HS-27A (cell line): ENCODE measurements around the gene CRYBG1.

ENCODE experiments used
- DNase-seq: peaks from one replicate; pipeline ENCODE4 v3.0.0-alpha.2; 2012; ENCODE audit warnings: low read depth, missing footprints

The CRYBG1 gene

DNA sequence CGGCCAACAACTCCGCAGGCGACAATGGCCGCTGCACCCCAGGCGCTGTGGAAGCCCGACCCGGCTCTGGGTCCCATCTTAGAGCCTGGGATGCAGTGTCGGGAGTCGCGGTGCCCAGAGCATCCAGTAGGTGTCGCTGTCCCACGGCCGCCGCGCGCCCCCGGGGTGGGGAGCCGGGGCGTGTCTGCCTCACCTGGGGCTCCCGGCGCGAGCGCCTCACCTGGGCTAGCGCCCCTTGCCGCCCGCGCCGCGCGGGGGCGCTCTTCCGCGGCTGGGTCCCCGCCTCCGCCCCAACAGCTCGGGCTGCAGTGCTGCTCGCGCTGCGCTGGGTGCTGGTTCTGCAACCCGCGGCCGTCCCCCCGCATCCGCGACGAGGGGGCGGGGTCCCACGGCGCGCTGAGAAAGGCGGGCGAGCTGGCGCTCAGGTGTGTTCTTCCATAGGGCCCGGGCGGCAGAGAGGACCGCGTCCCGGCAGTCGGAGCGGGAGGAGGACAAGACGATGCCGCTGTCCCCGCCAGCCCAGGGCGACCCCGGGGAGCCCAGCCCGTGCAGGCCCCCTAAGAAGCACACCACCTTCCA lies at the start of gene CRYBG1:
TSS of gene CRYBG1 (plus strand) at position 308 of the 579 bp plus-strand sequence. CDS start at position 500, 192 bp downstream.
- DNase-seq, result no peak

DNA sequence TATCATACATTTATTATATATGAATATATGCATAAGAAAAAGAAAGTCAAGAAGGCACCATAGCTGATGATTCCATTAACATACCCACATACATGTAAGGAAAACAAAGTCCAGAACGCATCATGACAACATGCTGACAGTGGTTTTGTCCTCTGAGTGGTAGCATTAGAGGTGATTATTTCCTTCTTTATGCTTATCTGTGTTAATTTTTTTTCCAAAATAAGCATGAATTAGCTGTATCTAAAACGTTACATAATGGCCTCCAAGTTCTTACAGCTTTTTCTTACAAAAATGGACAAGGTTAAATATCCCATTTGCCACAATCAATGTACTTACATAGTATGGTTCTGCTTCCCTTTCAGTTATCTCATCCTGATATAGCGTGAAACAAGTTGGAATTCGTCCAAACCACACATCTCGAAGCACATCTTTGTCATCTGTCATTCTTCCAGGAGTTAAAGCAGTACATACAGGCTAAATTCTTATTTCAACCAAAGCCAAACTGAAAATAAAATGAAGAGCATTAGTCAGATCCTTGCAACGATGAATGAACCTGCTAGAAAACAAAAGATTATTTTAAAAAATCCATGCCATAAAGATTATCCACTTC lies 44.6 kb upstream of the CRYBG1 start:
- DNase-seq, result no peak

DNA sequence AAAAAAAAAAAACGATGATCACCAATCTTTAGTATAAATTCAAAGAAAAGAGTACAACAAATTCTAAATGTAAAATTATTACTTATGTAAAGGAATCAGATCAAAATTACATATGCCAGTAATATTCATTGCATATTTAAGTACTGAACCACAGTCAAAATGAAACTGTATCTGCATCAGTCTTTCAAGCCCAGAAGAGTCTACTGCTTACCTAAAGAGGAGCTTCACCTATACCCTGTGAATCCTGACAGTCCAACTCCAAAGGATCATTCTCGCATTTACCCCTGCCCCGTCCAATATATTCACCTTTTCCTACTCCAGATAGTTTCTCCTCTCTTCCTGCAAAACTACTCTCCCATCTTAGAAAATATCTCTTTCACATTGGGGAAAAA lies 44.1 kb upstream of the CRYBG1 start:
- DNase-seq, result no peak

DNA sequence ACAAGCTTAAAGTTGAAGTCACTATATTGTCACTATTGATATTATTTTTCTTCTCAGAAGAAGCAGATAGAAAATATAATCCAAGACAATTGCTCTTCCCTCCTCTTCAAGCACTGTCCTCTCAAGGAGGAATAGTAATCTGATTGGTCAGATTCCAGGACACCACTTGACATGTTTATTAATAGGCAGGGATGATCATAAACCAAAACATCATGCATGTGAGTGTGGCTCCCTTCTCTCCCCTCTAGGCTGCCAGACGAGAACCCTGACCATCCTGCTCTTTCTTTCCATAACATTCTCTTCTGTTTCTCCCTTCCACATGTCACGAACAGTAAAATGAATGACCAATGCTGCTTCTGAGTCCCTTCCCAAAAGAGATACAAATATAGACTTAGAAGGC lies 42.5 kb upstream of the CRYBG1 start:
- DNase-seq, result no peak

DNA sequence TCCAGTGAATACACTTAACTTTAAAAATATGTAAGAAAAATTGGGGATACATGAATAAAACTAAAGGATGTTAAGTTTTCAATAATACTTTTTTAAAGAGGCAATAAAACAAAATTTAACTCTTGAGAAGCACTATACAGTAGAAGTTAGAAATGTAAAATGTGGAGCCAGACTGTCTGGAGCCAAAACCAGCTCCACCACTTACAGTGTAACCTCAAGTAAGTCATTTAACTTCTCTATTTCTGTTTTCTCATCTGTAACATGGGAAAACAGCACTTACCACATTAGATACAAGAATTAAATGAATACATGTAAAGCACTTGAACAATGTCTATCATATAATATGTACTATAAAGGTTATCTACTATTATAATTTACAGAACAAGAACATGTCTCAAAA lies 41.7 kb upstream of the CRYBG1 start:
- no peak for DNase-seq

DNA sequence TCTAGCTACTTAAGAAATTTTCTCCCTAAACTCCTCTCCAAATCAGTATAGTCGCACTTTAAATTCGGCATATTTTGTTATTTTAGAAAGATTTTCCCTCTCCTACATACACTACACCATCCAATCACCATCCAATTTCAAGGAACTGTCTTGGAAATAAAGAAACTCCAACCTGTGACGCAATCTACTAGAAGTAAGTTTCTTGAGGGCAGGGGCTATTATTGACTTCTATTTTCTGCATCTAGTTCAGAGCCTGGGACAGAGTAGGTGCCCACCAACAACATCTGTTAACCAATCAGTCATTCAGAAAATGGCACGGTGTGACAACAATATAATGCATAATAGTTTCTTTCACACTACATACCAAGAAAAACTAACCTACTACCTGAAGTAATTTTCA lies 38.6 kb upstream of the CRYBG1 start:
- no peak for DNase-seq

DNA sequence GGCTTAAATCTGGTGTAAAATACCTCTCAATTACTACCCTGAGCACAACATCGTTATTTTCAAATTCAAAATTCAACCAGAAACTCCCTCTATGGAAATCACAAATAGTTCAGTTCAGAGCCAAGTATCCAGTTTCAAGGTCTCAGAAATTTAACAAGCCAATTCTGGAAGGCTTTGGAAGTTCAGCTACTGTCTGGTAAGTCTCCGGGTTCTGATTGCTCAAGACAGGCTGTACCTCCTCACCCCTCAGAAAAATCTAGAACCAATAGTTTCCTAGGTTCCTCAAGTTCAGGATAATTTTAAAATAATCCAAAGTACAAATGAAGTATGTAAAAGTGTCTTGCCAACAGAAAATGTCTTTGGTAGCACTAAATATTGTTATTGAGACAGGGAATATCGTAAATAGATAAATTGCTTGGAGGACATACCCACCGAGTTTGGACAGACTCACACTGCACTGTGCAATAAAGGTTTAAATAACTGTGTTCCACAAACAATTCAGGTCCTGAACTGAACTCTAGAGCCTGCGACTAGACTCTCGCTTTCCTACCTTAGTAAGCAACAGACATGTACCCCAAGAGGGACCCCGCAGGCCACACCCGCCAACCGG lies 35.7 kb upstream of the CRYBG1 start:
- DNase-seq, result no peak

- peak; percentile 78 for DNase-seq
These were observed 35.0 kb upstream of the CRYBG1 start, which contains the start of gene ATG5 for GRCh38 chr6:106325336-106326178. ATG5 (minus strand) TSS chr6:106325760; CDS start chr6:106316208, 9,552 bp downstream.

DNA sequence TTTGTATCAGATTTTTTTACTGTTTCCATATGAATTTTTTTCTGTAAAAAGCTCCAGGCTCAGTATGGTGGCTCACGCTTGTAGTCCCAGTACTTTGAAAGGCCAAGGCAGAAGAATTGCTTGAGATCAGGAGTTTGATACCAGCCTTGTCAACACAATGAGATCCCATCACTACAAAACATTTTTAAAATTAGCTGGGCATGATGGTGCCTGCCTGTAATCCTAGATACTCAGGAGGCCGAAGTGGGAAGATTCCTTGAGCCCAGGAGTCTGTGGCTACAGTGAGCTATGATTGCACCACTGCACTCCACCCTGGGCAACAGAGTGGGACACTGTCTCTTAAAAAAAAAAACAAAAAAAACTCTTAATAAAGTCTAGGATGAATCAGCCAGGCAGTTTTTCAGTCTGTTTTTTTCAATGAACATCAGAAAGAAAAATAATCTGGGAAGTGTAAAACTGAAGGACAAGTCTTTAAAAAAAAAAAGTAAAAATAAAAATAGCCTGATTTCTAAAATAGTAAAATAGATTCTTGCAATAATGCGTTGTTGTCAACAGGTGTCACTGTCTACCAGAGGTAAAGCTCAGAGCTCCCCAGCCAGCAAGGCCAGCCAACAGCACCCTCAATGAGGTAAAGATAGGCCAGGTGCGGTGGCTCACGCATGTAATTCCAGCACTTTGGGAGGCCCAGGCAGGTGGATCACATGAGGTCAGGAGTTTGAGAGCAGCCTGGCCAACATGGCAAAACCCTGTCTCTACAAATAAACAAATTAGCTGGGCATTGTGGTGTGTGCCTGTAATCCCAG lies 25.7 kb upstream of the CRYBG1 start:
- DNase-seq, result no peak

GRCh38 chr6:106339334-106340029 lies 21.0 kb upstream of the CRYBG1 start:
- no peak for DNase-seq

DNA sequence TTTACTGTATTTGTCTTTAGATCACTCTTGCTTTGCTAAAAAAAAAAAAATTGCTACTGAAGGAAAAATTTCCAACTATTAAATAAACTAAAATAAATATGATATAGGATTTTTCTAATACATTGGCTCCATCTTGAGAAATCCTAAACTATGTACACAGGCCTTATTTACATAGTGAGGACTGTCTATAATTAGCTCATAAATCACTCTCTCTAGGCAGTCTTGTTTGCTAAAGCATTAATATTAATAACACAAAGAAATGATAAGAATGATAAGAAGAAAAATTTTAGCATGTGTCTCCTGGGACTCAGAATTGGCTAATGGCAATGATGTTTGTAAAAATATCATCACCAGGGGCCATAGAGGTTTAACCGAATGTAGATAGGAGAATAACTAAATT lies 13.3 kb upstream of the CRYBG1 start:
- no peak for DNase-seq

- no peak for DNase-seq
These were observed 4.1 kb upstream of the CRYBG1 start for GRCh38 chr6:106356378-106356777.

DNA sequence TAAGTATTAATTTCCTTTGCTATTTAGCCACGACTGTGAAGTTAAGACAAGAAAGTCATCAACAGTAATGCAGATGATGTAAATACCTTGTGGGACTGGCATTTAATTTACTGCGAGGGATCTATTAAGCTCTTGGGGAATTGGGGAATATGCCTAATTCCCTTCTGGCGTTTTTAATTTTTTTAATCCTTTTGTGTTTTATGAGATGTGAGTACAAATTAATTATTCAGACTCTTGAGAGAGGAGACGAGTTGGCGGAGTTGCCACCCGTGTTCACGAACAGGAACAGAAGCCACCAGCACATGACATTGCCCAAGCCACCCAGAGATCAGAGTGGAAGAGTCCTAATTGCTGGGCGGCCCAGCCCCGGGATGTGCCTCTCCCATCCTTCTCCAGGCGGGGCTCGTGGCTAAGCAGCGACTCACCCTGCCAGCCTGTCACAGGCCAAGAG lies 533 bp upstream of the CRYBG1 start:
- no peak for DNase-seq

- DNase-seq, result no peak
These were observed 493 bp downstream of the CRYBG1 start for GRCh38 chr6:106360989-106361430.

GRCh38 chr6:106363401-106364138 lies 3.1 kb downstream of the CRYBG1 start:
- DNase-seq, result no peak

DNA sequence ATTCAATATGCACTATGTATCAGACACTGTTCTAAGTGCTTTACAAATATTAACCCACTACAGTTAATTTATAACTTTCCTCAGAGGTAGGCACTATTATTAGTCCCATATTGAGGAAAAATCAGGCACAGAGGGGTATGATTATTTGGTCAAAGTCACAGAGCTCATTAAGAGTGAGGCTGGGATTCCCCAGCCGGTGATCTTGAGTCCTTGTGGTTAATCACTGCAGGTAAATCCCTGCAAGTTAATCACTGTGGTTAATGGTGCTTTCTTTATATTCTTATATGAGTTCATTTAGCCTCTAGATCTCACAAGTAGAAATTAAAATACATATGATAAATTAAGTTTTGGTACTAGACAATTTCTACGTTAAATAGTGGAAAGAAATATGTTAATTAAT lies 9.2 kb downstream of the CRYBG1 start:
- no peak for DNase-seq

DNA sequence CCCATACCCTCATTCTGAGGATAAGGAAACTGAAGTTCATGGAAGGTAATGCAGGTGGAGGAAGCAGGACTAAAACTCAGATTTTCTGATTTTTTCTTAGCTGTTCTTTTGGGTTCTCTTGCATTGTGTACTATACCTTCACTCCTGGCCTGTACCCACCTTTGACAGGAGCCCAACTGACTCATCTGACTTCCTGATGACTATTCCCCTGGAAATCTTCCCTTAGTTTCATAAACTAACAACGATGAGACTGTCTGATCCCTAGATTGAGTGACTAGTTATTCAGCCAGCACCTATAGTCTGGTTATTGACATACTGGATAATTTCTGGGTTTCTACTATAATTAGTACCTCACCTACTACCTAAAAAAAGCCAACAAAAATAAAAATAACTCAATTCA lies 10.1 kb downstream of the CRYBG1 start:
- DNase-seq, result no peak

DNA sequence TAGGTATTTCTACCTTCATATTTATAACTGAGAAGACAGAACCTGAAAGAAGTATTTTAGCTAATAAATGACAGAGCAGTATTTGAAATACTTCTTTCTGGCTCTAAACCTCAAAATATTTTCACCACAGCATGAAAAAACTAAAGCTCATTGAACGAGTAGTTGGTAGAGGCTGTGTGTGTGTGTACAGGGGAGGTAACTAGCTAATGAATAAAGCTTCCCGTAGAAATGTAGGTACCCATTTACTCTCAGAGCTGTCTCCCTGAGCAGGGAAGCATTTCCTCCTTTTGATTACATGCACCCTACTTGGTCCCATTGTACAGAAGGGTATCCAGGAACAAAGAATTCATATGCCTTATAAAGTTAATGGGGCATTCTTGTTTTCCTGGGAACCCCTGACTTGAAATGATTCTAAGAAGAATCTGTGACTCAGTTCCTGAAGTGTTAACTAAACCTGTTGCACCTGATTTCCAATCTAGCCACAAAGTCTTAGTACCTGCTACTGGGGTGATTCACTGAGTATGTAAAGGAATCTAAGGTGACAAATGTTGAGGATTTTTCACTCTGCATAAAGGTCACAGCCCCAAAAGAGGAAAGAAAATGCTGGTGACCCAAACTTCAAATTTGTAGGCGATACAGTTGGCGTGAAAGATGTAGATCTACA lies 12.5 kb downstream of the CRYBG1 start:
- DNase-seq, result no peak

GRCh38 chr6:106373502-106374239 lies 13.2 kb downstream of the CRYBG1 start:
- DNase-seq, result no peak
